Mesendoderm (in vitro differentiated cells): ENCODE data around the gene RCSD1.

ENCODE experiments used
- DNase-seq: peaks from one replicate; pipeline ENCODE4 v3.0.0; 2013
- H2AK5ac ChIP-seq: 2 replicates; pipeline ENCODE4 v1.6.1; 2013; ENCODE audit warnings: low read length, inconsistent platforms
- H2BK120ac ChIP-seq: 2 replicates; pipeline ENCODE4 v1.6.1; 2013; ENCODE audit warnings: low read depth, mild to moderate bottlenecking, low read length, moderate library complexity, mixed read lengths
- H2BK15ac ChIP-seq: replicated peaks from 2 replicates; pipeline ENCODE4 v1.6.1; 2013; ENCODE audit warnings: low read depth, mild to moderate bottlenecking, moderate library complexity
- H2BK5ac ChIP-seq: 2 replicates; pipeline ENCODE4 v1.6.1; 2013; ENCODE audit warnings: low read length, inconsistent platforms
- H3K18ac ChIP-seq: 2 replicates; pipeline ENCODE4 v1.6.1; 2013; ENCODE audit warnings: mild to moderate bottlenecking, low read length, mixed read lengths
- H3K23ac ChIP-seq: one replicate; pipeline ENCODE4 v1.6.1; 2013; ENCODE audit warnings: low read length
- H3K27ac ChIP-seq: 2 replicates; pipeline ENCODE4 v1.5.1; 2013; ENCODE audit warnings: low read depth, mild to moderate bottlenecking, inconsistent platforms, low read length, moderate library complexity
- H3K27me3 ChIP-seq: 2 replicates; pipeline ENCODE4 v1.6.1; 2013; ENCODE audit warnings: low read length, control low read depth, mild to moderate bottlenecking, inconsistent platforms; ENCODE audit not compliant: insufficient read depth, poor library complexity
- H3K36me3 ChIP-seq: 2 replicates; pipeline ENCODE4 v1.6.1; 2013; ENCODE audit warnings: low read length, inconsistent platforms; ENCODE audit not compliant: control insufficient read depth, insufficient read depth
- H3K4ac ChIP-seq: one replicate; pipeline ENCODE4 v1.6.1; 2013; ENCODE audit warnings: low read depth, mild to moderate bottlenecking, low read length, moderate library complexity
- H3K4me1 ChIP-seq: 2 replicates; pipeline ENCODE4 v1.6.1; 2013; ENCODE audit warnings: low read depth, low read length, inconsistent platforms; ENCODE audit not compliant: control insufficient read depth
- H3K4me2 ChIP-seq: 2 replicates; pipeline ENCODE4 v1.6.1; 2013; ENCODE audit warnings: low read length
- H3K4me3 ChIP-seq: 2 replicates; pipeline ENCODE4 v1.5.1; 2013; ENCODE audit warnings: mild to moderate bottlenecking, low read length
- H3K56ac ChIP-seq: one replicate; pipeline ENCODE4 v1.6.1; 2013; ENCODE audit warnings: low read length
- H3K79me1 ChIP-seq: 2 replicates; pipeline ENCODE4 v1.6.1; 2013; ENCODE audit warnings: low read length, inconsistent platforms
- H3K79me2 ChIP-seq: 2 replicates; pipeline ENCODE4 v1.6.1; 2013; ENCODE audit warnings: mild to moderate bottlenecking, low read length; ENCODE audit not compliant: control insufficient read depth, insufficient read depth
- H3K9ac ChIP-seq: 2 replicates; pipeline ENCODE4 v1.6.1; 2013; ENCODE audit warnings: low read length, inconsistent platforms
- H4K5ac ChIP-seq: one replicate; pipeline ENCODE4 v1.6.1; 2013; ENCODE audit warnings: low read length
- H4K8ac ChIP-seq: one replicate; pipeline ENCODE4 v1.6.1; 2013; ENCODE audit warnings: low read depth, mild to moderate bottlenecking, control low read depth, low read length, moderate library complexity
- WGBS: extraction: QIAGEN DNeasy Blood & Tissue Kit; methylation state at CpG from one replicate; pipeline ENCODE4 v1.1.7; 2013; ENCODE audit warnings: low lambda C conversion rate, missing lambda C conversion rate; ENCODE audit not compliant: insufficient coverage; ENCODE audit errors: extremely low coverage; 5-methylcytosine and 5-hydroxymethylcytosine counted together

The RCSD1 gene

GRCh38 chr1:167713330-167714081, 83.5 kb downstream of the RCSD1 start:
- peak overlapping the region; percentile 88 for H3K9ac ChIP-seq
- H3K4ac ChIP-seq: no peak overlapping the region
- H3K4me2 ChIP-seq: peak overlapping the region; percentile 95
- H4K8ac ChIP-seq: no peak overlapping the region
- H3K18ac ChIP-seq: no peak overlapping the region
- H3K79me1 ChIP-seq: no peaks in the 10 kb centered on the region
- no peak overlapping the region for H2BK5ac ChIP-seq
- no peaks in the 10 kb centered on the region for H3K36me3 ChIP-seq
- H2BK15ac ChIP-seq: no peak overlapping the region
- peaks cover 5% of the 10 kb centered on the region for H3K4me1 ChIP-seq
- H3K56ac ChIP-seq: peak overlapping the region; percentile 97
- H2AK5ac ChIP-seq: no peak overlapping the region
- no peak overlapping the region for H2BK120ac ChIP-seq
- H3K4me3 ChIP-seq: peak overlapping the region; percentile 86
- H4K5ac ChIP-seq: no peak overlapping the region
- no CpG with 5 or more reads among the region's 31 CpGs for WGBS
- no peak overlapping the region for H3K27ac ChIP-seq
- no peak overlapping the region for H3K23ac ChIP-seq
- no peaks in the 10 kb centered on the region for H3K79me2 ChIP-seq
- H3K27me3 ChIP-seq: no peaks in the 10 kb centered on the region
- DNase-seq: peak; percentile 62

- Histone ChIP-seq H3K4ac (no peak overlapping the region), H3K36me3 (no peaks in the 10 kb centered on the region), H3K18ac (peak overlapping the region; percentile 51), H2BK120ac (peak overlapping the region; percentile 91), H4K5ac (no peak overlapping the region), H3K4me2 (peak overlapping the region; percentile 95), H3K4me1 (peaks cover 4% of the 10 kb centered on the region), H2BK15ac (no peak overlapping the region), H3K27me3 (no peaks in the 10 kb centered on the region), H4K8ac (no peak overlapping the region), H2BK5ac (no peak overlapping the region), H3K56ac (peak overlapping the region; percentile 97), H2AK5ac (no peak overlapping the region), H3K4me3 (peak overlapping the region; percentile 86), H3K79me1 (no peaks in the 10 kb centered on the region), H3K79me2 (no peaks in the 10 kb centered on the region), H3K23ac (peak overlapping the region; percentile 7), H3K27ac (no peak overlapping the region), H3K9ac (peak overlapping the region; percentile 88)
- DNase-seq: no peak
- WGBS: no CpG with 5 or more reads among the region's 28 CpGs
Observed at GRCh38 chr1:167714098-167714438, 84.0 kb downstream of the RCSD1 start.

GRCh38 chr1:167714439-167715156, 84.6 kb downstream of the RCSD1 start:
- no CpG with 5 or more reads among the region's 50 CpGs for WGBS
- Histone ChIP-seq H3K36me3 (no peaks in the 10 kb centered on the region), H3K4me3 (peak overlapping the region; percentile 86), H2BK120ac (peak overlapping the region; percentile 91), H3K27ac (peak overlapping the region; percentile 48), H3K79me2 (no peaks in the 10 kb centered on the region), H2BK15ac (no peak overlapping the region), H2AK5ac (no peak overlapping the region), H3K9ac (peak overlapping the region; percentile 88), H3K56ac (peak overlapping the region; percentile 97), H3K18ac (peak overlapping the region; percentile 51), H3K27me3 (no peaks in the 10 kb centered on the region), H3K4me1 (peaks cover 9% of the 10 kb centered on the region), H3K4ac (no peak overlapping the region), H3K23ac (peak overlapping the region; percentile 7), H4K5ac (no peak overlapping the region), H4K8ac (no peak overlapping the region), H3K79me1 (no peaks in the 10 kb centered on the region), H3K4me2 (peak overlapping the region; percentile 94), H2BK5ac (peak overlapping the region; percentile 74)
- peak; percentile 89 for DNase-seq

GRCh38 chr1:167715157-167715999, 85.3 kb downstream of the RCSD1 start:
- no peaks in the 10 kb centered on the region for H3K36me3 ChIP-seq
- DNase-seq: peak; percentile 88
- peak overlapping the region; percentile 76 for H3K9ac ChIP-seq
- peaks cover 9% of the 10 kb centered on the region for H3K4me1 ChIP-seq
- H3K4me2 ChIP-seq: peak overlapping the region; percentile 94
- H3K4ac ChIP-seq: no peak overlapping the region
- no peaks in the 10 kb centered on the region for H3K79me2 ChIP-seq
- H3K23ac ChIP-seq: no peak overlapping the region
- peak overlapping the region; percentile 30 for H2BK5ac ChIP-seq
- H3K79me1 ChIP-seq: no peaks in the 10 kb centered on the region
- no peak overlapping the region for H2AK5ac ChIP-seq
- H4K8ac ChIP-seq: no peak overlapping the region
- H3K27me3 ChIP-seq: no peaks in the 10 kb centered on the region
- H3K27ac ChIP-seq: peak overlapping the region; percentile 48
- no peak overlapping the region for H3K18ac ChIP-seq
- H2BK120ac ChIP-seq: no peak overlapping the region
- H4K5ac ChIP-seq: no peak overlapping the region
- peak overlapping the region; percentile 39 for H2BK15ac ChIP-seq
- peak overlapping the region; percentile 78 for H3K4me3 ChIP-seq
- no CpG with 5 or more reads among the region's 26 CpGs for whole genome bisulfite sequencing
- H3K56ac ChIP-seq: peak overlapping the region; percentile 88

- H3K27me3 ChIP-seq: no peaks in the 10 kb centered on the region
- peak overlapping the region; percentile 47 for H3K9ac ChIP-seq
- H2BK120ac ChIP-seq: no peak overlapping the region
- H3K4me2 ChIP-seq: peak overlapping the region; percentile 19
- H2BK5ac ChIP-seq: no peak overlapping the region
- H3K23ac ChIP-seq: no peak overlapping the region
- no peak overlapping the region for H3K4ac ChIP-seq
- no peak overlapping the region for H3K27ac ChIP-seq
- no peaks in the 10 kb centered on the region for H3K79me2 ChIP-seq
- H3K56ac ChIP-seq: peak overlapping the region; percentile 39
- H2AK5ac ChIP-seq: no peak overlapping the region
- WGBS: no CpG with 5 or more reads among the region's 4 CpGs
- H3K79me1 ChIP-seq: no peaks in the 10 kb centered on the region
- H3K4me1 ChIP-seq: peaks cover 12% of the 10 kb centered on the region
- no peak overlapping the region for H4K5ac ChIP-seq
- peak overlapping the region; percentile 39 for H2BK15ac ChIP-seq
- no peak overlapping the region for H3K18ac ChIP-seq
- H3K36me3 ChIP-seq: no peaks in the 10 kb centered on the region
- H3K4me3 ChIP-seq: peak overlapping the region; percentile 38
- H4K8ac ChIP-seq: no peak overlapping the region
- DNase-seq: no peak
Observed at GRCh38 chr1:167716000-167716271, 85.9 kb downstream of the RCSD1 start.
